DOHH2 (cell line): ENCODE measurements around the gene TM9SF1.

Source experiments
- H3F3A ChIP-seq: fragments of 200-600 bp; sonication (generic), shearing (Covaris generic); 2 replicates; pipeline ENCODE4 v1.6.0; 2016; ENCODE audit warnings: antibody characterized with exemption, mild to moderate bottlenecking; ENCODE audit not compliant: control insufficient read depth, insufficient read depth
- H3K27ac ChIP-seq: fragments of 200-600 bp; sonication (generic); 2 replicates; pipeline ENCODE4 v1.5.1; 2014; ENCODE audit warnings: low read depth, mild to moderate bottlenecking, low read length, moderate library complexity
- H3K27me3 ChIP-seq: fragments of 200-600 bp; sonication (generic); 2 replicates; pipeline ENCODE4 v1.6.1; 2014; ENCODE audit warnings: mild to moderate bottlenecking, low read length, mixed read lengths; ENCODE audit not compliant: control insufficient read depth
- H3K36me3 ChIP-seq: fragments of 200-600 bp; sonication (generic); 2 replicates; pipeline ENCODE4 v1.6.1; 2014; ENCODE audit warnings: mild to moderate bottlenecking, low read length, moderate library complexity, mixed read lengths; ENCODE audit not compliant: control insufficient read depth
- H3K4me1 ChIP-seq: fragments of 200-600 bp; sonication (generic); 2 replicates; pipeline ENCODE4 v1.6.1; 2014; ENCODE audit warnings: mild to moderate bottlenecking, low read length, mixed read lengths; ENCODE audit not compliant: control insufficient read depth
- H3K4me2 ChIP-seq: fragments of 200-600 bp; sonication (generic); 2 replicates; pipeline ENCODE4 v1.6.0; 2014; ENCODE audit warnings: mild to moderate bottlenecking, low read length, moderate library complexity
- H3K4me3 ChIP-seq: fragments of 200-600 bp; sonication (generic); 2 replicates; pipeline ENCODE4 v1.5.1; 2014; ENCODE audit warnings: mild to moderate bottlenecking, low read length, mixed read lengths
- H3K79me2 ChIP-seq: fragments of 200-600 bp; sonication (generic); 2 replicates; pipeline ENCODE4 v1.6.1; 2014; ENCODE audit warnings: mild to moderate bottlenecking, low read length, mixed read lengths; ENCODE audit not compliant: control insufficient read depth
- H3K9me2 ChIP-seq: fragments of 200-600 bp; sonication (generic); replicated peaks from 2 replicates; pipeline ENCODE4 v1.6.1; 2014; ENCODE audit warnings: mild to moderate bottlenecking, low read length, mixed read lengths; ENCODE audit not compliant: control insufficient read depth
- H3K9me3 ChIP-seq: fragments of 200-600 bp; sonication (generic); 2 replicates; pipeline ENCODE4 v1.6.1; 2014; ENCODE audit warnings: antibody characterized with exemption, low read length, mixed read lengths; ENCODE audit not compliant: control insufficient read depth, insufficient read depth
- H4K20me1 ChIP-seq: fragments of 200-600 bp; sonication (generic); 2 replicates; pipeline ENCODE4 v1.6.0; 2014; ENCODE audit warnings: low read depth, mild to moderate bottlenecking, antibody characterized with exemption, low read length, moderate library complexity; ENCODE audit not compliant: control insufficient read depth, insufficient read depth
- EZH2phosphoT487 ChIP-seq: fragments of 200-600 bp; sonication (generic); IDR thresholded peaks from 2 replicates; pipeline ENCODE4 v1.6.1; 2017; ENCODE audit warnings: borderline replicate concordance, mild to moderate bottlenecking, antibody characterized with exemption, low read length, moderate library complexity, mixed read lengths
- TF ChIP-seq, protein P1 (sequence below): fragments of 200-600 bp; sonication (generic); IDR thresholded peaks from one replicate; pipeline ENCODE4 v1.5.1; 2014; ENCODE audit warnings: antibody characterized with exemption, mild to moderate bottlenecking, low read depth, low read length; ENCODE audit not compliant: poor library complexity, severe bottlenecking

TM9SF1 gene

DNA sequence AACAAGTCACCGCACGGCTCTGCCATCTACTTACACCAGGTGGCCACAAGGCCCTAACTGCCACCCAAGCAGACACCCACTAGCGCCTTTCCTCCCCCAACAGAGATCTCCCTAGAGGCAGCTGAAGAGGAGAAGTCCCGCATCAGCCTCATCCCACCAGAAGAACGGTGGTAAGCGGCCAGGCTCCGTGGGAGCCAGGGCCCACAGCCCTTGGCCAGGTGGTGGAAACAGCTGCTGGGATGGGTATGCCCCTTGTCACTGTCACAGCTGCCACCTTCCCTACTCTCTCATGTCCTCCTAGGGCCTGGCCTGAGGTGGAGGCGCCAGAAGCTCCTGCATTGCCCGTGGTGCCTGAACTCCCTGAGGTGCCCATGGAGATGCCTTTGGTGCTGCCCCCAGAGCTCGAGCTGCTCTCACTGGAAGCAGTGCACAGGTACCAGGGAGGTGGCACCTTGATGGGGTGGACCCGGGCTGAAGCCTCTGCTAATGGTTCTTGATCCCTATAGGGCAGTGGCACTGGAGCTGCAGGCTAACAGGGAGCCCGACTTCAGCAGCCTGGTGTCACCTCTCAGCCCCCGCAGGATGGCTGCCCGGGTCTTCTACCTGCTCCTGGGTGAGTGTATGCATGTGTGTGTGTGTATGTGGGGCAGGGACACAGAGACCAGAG is 15.8 kb downstream of the TM9SF1 start:
- no peaks in the 10 kb centered on the region for H4K20me1 ChIP-seq
- no peak overlapping the region for H3K4me3 ChIP-seq
- H3K4me2 ChIP-seq = no peak overlapping the region
- H3K4me1 ChIP-seq = no peaks in the 10 kb centered on the region
- H3F3A ChIP-seq = peaks cover 5% of the 10 kb centered on the region; the same call in 1 of the 2 replicates
- H3K27me3 ChIP-seq = no peaks in the 10 kb centered on the region
- no peaks in the 10 kb centered on the region for H3K9me3 ChIP-seq
- H3K36me3 ChIP-seq = peaks cover 64% of the 10 kb centered on the region
- no peak for TF ChIP-seq EZH2phosphoT487
- TF ChIP-seq, protein P1, sequence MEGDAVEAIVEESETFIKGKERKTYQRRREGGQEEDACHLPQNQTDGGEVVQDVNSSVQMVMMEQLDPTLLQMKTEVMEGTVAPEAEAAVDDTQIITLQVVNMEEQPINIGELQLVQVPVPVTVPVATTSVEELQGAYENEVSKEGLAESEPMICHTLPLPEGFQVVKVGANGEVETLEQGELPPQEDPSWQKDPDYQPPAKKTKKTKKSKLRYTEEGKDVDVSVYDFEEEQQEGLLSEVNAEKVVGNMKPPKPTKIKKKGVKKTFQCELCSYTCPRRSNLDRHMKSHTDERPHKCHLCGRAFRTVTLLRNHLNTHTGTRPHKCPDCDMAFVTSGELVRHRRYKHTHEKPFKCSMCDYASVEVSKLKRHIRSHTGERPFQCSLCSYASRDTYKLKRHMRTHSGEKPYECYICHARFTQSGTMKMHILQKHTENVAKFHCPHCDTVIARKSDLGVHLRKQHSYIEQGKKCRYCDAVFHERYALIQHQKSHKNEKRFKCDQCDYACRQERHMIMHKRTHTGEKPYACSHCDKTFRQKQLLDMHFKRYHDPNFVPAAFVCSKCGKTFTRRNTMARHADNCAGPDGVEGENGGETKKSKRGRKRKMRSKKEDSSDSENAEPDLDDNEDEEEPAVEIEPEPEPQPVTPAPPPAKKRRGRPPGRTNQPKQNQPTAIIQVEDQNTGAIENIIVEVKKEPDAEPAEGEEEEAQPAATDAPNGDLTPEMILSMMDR = no peak
- H3K27ac ChIP-seq = no peak overlapping the region
- no peaks in the 10 kb centered on the region for H3K79me2 ChIP-seq
- no peaks in the 10 kb centered on the region for H3K9me2 ChIP-seq

DNA sequence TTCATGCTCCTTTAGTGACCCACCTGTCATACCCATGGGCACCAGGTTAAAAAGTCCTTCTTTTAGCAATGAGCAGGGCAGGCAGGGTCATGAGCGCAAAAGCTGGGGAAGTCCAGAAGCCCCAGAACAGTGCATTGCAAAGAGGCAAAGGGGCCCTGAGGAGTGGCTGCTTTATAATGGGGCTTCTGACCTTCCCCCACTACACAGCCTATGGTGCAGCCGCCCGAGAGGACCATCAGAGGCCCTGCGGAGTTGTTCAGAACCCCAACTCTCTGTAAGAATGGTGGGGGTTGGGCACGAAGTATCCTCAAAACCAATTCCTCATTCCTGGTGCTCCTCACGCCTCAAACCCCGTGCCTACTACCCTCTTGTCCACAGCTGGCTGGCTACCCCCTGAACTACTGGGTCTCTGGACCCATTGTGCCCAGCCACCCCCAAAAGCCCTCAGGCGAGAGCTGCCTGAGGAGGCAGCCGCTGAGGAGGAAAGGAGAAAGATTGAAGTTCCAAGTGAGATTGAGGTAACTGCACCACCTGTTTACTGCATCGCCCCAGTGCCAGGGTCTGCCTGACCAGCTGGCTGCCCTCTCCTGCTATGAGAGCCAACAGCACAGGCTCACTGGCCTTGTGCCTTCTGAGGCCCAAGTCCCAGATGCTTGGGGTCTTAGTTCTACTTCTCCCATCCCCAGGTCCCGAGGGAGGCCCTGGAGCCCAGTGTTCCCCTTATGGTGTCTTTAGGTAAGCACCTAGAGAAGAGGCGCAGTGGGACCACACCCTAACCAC is 16.7 kb downstream of the TM9SF1 start:
- no peak overlapping the region for H3K27ac ChIP-seq

DNA sequence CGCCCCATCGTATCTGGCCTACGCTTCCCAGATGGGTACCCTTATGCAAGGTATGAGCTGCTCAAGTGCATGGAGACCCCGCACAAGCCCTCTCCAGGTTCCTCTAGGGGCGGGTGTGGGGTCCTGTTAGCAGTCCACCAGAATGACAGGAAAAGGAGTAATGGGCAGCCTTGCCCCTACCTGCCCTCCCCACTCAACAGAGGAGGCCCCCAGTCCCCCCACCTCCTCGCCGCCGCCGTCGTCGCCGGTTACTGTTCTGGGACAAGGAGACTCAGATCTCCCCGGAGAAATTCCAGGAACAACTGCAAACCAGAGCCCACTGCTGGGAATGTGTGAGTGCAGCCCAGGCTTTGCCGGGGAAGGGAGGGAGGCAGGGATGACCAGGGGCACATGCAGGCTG is 17.4 kb downstream of the TM9SF1 start:
- TF ChIP-seq EZH2phosphoT487 = no peak
- TF ChIP-seq, protein P1 = no peak
- Histone ChIP-seq H4K20me1 (no peaks in the 10 kb centered on the region), H3K4me1 (no peaks in the 10 kb centered on the region), H3K9me3 (no peaks in the 10 kb centered on the region), H3K4me2 (no peak overlapping the region), H3K4me3 (no peak overlapping the region), H3K27me3 (no peaks in the 10 kb centered on the region), H3K79me2 (no peaks in the 10 kb centered on the region), H3K9me2 (no peaks in the 10 kb centered on the region), H3F3A (peaks cover 5% of the 10 kb centered on the region; the same call in 1 of the 2 replicates), H3K36me3 (peaks cover 50% of the 10 kb centered on the region), H3K27ac (no peak overlapping the region)

More for the DNA sequence above, 16.7 kb downstream of the TM9SF1 start:
- H3K27me3 ChIP-seq = no peaks in the 10 kb centered on the region
- H3K36me3 ChIP-seq = peaks cover 57% of the 10 kb centered on the region
- no peak for TF ChIP-seq EZH2phosphoT487
- TF ChIP-seq, protein P1 = no peak
- H4K20me1 ChIP-seq = no peaks in the 10 kb centered on the region
- H3F3A ChIP-seq = peaks cover 5% of the 10 kb centered on the region; the same call in 1 of the 2 replicates
- no peaks in the 10 kb centered on the region for H3K4me1 ChIP-seq
- H3K4me2 ChIP-seq = no peak overlapping the region
- no peaks in the 10 kb centered on the region for H3K9me2 ChIP-seq
- no peak overlapping the region for H3K4me3 ChIP-seq
- no peaks in the 10 kb centered on the region for H3K79me2 ChIP-seq
- no peaks in the 10 kb centered on the region for H3K9me3 ChIP-seq
